Breast epithelium (tissue), 4 donors: Measurements from ENCODE around the gene HYLS1. TPM values are rescaled to one million over a fixed set of nuclear protein-coding genes. Genes with fewer than 3 reads are reported as not detected.

Experiments
- DNase-seq, 2 donors: peaks; one replicate each; pipeline ENCODE4 v3.0.0-alpha.2; 2019; ENCODE audit warnings: low spot score in 2 of 2
- H3K27ac ChIP-seq, 2 donors: fragments of 200-600 bp; sonication (generic) in 1 of 2; one replicate each; pipeline ENCODE4 v1.5.1; 2016 to 2019; ENCODE audit warnings: mild to moderate bottlenecking in 1 of 2
- H3K27me3 ChIP-seq, 2 donors: fragments of 200-600 bp; sonication (generic) in 1 of 2; one replicate each; pipeline versions ENCODE4 v1.5.1 to v1.6.0; 2017 to 2019; ENCODE audit warnings: control low read depth in 1 of 2, mild to moderate bottlenecking in 1 of 2
- H3K36me3 ChIP-seq: fragments of 200-600 bp; one replicate; pipeline ENCODE4 v1.5.1; 2019
- H3K4me1 ChIP-seq, 2 donors: fragments of 200-600 bp; sonication (generic); one replicate each; pipeline ENCODE4 v1.5.1; 2016 to 2019; ENCODE audit warnings: control low read depth in 1 of 2
- H3K4me3 ChIP-seq, 3 donors: fragments of 200-600 bp; sonication (generic); 1 replicate in 2 of 3; 2 replicates in 1 of 3; pipeline ENCODE4 v1.5.1; 2016 to 2019; ENCODE audit warnings: mild to moderate bottlenecking in 3 of 3, moderate library complexity in 2 of 3
- H3K9me3 ChIP-seq, 2 donors: fragments of 200-600 bp; sonication (generic) in 1 of 2; one replicate each; pipeline ENCODE4 v1.5.1; 2016 to 2019; ENCODE audit warnings: control low read depth in 1 of 2
- POLR2A ChIP-seq: fragments of 450-650 bp; IDR thresholded peaks from one replicate; pipeline ENCODE4 v1.6.1; 2016; ENCODE audit warnings: antibody characterized with exemption, mild to moderate bottlenecking, moderate library complexity
- POLR2AphosphoS5 ChIP-seq, 3 donors: sonication (generic); formaldehyde crosslinking; IDR thresholded peaks; one replicate each; pipeline ENCODE4 v1.6.1; 2017; ENCODE audit warnings: antibody characterized with exemption in 3 of 3
- intact Hi-C: fragments of 100-400 bp; cut with DNase I; formaldehyde crosslinking; loops from one replicate; pipeline ENCODE4 v1.15.1; 2023; ENCODE audit warnings: low total_unique reads
- total RNA-seq, 3 donors: library from RNA; depleted of rRNA; stranded (reverse); fragments of >200 nt; gene quantifications; one replicate each; pipeline ENCODE4 v1.1.0, GENCODE V29; 2016
- TF ChIP-seq, protein P1 (sequence below), 3 donors: fragments of 450-650 bp; IDR thresholded peaks; one replicate each; pipeline ENCODE4 v1.5.1; 2016 to 2017; ENCODE audit warnings: antibody characterized with exemption in 3 of 3, mild to moderate bottlenecking in 3 of 3, moderate library complexity in 3 of 3

Gene HYLS1
- total RNA-seq, 3 donors from 2014 or later: 2.7 to 6.9 (median 3.6) TPM

DNA sequence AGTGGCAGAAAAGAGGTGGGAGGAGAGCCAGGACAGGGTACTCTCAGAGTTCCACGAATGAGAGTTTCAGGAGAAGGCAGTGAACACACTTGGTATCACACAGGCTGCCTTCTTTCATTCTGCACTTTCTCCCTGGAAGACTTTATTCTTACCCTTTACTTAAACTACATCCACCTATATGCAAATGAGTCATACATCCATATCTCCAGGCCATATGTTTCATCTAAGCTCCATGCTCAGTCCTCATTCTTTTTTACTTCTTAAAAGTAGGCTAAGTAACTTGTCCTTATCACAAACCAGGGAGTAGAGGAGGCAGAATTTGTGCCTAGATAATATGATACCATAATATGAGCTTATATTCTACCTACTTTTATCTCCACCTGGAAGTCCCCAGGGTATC lies 6.2 kb upstream of the HYLS1 start:
- Histone ChIP-seq H3K4me1 (no peaks in the 10 kb centered on the region), H3K4me3 (no peak overlapping the region), H3K9me3 (no peaks in the 10 kb centered on the region), H3K36me3 (no peaks in the 10 kb centered on the region), H3K27ac (no peak overlapping the region), H3K27me3 (no peaks in the 10 kb centered on the region)
- no peak for TF ChIP-seq POLR2A
- TF ChIP-seq POLR2AphosphoS5 (IDR thresholded peaks at IDR 0.05): no peak
- TF ChIP-seq, protein P1, sequence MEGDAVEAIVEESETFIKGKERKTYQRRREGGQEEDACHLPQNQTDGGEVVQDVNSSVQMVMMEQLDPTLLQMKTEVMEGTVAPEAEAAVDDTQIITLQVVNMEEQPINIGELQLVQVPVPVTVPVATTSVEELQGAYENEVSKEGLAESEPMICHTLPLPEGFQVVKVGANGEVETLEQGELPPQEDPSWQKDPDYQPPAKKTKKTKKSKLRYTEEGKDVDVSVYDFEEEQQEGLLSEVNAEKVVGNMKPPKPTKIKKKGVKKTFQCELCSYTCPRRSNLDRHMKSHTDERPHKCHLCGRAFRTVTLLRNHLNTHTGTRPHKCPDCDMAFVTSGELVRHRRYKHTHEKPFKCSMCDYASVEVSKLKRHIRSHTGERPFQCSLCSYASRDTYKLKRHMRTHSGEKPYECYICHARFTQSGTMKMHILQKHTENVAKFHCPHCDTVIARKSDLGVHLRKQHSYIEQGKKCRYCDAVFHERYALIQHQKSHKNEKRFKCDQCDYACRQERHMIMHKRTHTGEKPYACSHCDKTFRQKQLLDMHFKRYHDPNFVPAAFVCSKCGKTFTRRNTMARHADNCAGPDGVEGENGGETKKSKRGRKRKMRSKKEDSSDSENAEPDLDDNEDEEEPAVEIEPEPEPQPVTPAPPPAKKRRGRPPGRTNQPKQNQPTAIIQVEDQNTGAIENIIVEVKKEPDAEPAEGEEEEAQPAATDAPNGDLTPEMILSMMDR (IDR thresholded peaks at IDR 0.05): no peak
- intact Hi-C loops: no loop called here
- no peak for DNase-seq

DNA sequence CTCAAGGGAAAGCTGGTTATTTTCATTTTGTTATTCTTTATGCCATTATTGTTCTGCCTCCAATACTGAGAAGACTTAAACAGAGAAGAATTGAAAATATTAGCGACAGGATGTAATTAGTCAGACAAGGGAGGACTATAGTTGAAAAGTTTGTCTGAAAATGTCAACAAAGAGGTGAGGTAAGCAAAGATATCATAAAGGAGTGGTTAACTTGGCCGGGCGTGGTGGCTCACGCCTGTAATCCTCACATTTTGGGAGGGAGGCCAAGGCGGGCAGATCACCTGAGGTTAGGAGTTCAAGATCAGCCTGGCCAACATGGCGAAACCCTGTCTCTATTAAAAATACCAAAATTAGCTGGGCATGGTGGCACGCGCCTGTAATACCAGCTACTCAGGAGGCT lies 4.1 kb upstream of the HYLS1 start:
- Histone ChIP-seq H3K27me3 (no peaks in the 10 kb centered on the region), H3K36me3 (no peaks in the 10 kb centered on the region), H3K4me1 (no peaks in the 10 kb centered on the region), H3K4me3 (no peak overlapping the region), H3K27ac (no peak overlapping the region), H3K9me3 (no peaks in the 10 kb centered on the region)
- intact Hi-C loops: no loop called here
- no peak for DNase-seq
- no peak for TF ChIP-seq POLR2A
- no peak for TF ChIP-seq POLR2AphosphoS5 (IDR thresholded peaks at IDR 0.05)
- TF ChIP-seq, protein P1 (IDR thresholded peaks at IDR 0.05): no peak

DNA sequence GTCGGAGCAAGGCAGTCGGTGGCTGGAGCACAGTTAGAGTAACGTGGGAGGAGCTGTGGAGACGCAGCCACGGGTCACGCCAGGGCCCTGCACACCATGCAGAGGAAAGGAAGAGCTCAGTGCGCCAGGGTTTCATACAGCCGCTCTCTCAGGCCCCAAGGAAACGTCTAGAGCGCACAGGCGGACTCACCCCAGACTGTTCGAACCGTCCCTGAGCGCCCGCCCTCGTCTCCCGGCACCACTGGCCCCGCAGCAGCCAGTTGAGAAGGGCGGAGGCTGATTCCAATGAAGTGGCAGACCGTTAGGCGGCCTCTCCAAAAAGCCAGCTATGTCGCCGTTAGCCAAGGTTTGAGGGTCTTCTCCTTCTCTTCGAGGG lies 483 bp upstream of the HYLS1 start:
- intact Hi-C loops: no loop called here
- H3K4me3 ChIP-seq: peak overlapping the region; percentile 61 to 77 (median 76)
- no peaks in the 10 kb centered on the region for H3K36me3 ChIP-seq
- peak overlapping the region; percentile 87 to 90 for H3K27ac ChIP-seq
- peak in 1 of 2 donors; percentile 30 for DNase-seq
- no peaks in the 10 kb centered on the region for H3K27me3 ChIP-seq
- no peaks in the 10 kb centered on the region for H3K9me3 ChIP-seq
- TF ChIP-seq POLR2AphosphoS5 (IDR thresholded peaks at IDR 0.05): no peak
- TF ChIP-seq, protein P1 (IDR thresholded peaks at IDR 0.05): no peak
- TF ChIP-seq POLR2A: no peak
- no peaks in the 10 kb centered on the region for H3K4me1 ChIP-seq

DNA sequence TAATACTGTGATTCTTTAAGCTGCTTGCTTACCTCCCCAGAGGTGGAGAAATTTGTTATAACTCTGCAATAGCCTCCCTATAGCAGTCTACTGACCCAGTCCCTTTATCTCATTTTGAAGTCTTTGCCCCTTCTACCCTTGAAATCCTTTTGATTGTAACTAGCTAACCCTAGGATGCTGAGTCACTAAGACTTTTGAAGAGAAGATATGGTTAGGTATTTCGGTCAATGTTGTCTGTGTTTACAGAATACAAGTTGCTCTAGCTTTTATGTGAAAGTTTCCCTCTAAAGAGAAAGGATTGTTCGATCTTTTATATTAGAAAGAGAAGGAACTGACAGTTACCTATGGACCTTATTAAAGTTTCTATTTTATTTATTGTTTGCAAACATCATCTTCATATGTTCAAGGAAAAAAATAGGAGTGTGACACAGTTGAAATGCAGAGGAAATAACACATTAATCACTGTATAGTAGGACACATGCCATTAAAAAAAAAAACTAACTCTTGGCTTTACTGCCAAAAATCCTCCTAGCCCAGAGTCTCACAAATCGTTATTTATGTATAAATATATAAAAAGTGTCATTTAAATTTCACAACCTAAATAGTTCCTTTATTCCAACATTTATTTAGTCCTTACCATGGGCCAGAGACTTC lies 3.1 kb downstream of the HYLS1 start:
- no peak for DNase-seq
- TF ChIP-seq POLR2AphosphoS5 (IDR thresholded peaks at IDR 0.05): no peak
- TF ChIP-seq POLR2A: no peak

DNA sequence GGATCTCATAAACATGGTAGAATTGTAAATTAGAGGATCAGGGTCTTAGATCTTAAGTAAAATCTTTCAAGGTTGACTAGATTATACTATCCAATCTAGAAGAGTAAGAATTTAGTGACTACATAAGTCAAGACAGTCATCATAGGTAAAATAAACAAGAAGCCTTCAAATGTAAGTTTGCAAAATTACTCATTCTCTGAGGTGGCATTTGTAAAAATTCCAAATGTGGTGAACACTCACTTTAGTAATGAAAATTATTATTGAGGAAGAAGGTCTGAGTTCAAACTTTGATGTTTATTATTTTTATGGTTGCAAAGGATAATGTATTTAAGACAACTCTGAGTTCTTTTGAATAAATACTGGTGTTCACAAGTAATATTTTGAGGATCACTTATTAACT lies 4.6 kb downstream of the HYLS1 start:
- Histone ChIP-seq H3K9me3 (no peaks in the 10 kb centered on the region), H3K27ac (no peak overlapping the region), H3K36me3 (no peaks in the 10 kb centered on the region), H3K27me3 (no peaks in the 10 kb centered on the region), H3K4me1 (no peaks in the 10 kb centered on the region), H3K4me3 (no peak overlapping the region)
- intact Hi-C loops: no loop called here
- TF ChIP-seq, protein P1 (IDR thresholded peaks at IDR 0.05): no peak
- TF ChIP-seq POLR2A: no peak
- DNase-seq: no peak

More for the DNA sequence above, 3.1 kb downstream of the HYLS1 start:
- Histone ChIP-seq H3K4me1 (no peaks in the 10 kb centered on the region), H3K27me3 (no peaks in the 10 kb centered on the region), H3K27ac (no peak overlapping the region), H3K36me3 (no peaks in the 10 kb centered on the region), H3K4me3 (no peak overlapping the region), H3K9me3 (no peaks in the 10 kb centered on the region)
- intact Hi-C loops: no loop called here

DNA sequence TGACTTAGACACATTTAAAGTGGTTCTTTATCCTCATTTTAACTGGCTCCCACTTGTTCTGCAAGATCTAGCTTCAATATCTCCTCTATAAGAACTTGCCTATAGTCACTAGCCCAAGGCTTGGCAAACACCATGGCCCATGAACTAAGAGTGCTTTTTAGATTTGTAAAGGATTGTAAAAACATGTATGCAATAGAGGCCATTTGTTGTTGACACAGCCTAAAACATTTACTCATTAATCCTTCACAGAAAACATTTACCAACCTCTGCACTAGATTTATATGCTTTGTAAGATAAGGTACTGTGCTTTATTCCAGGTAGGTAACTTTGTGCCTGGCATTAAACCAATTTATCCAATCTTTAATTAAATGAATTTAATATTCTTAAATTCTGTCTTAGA lies 5.5 kb downstream of the HYLS1 start:
- intact Hi-C loops: no loop called here
- no peak for TF ChIP-seq POLR2A
- TF ChIP-seq, protein P1 (IDR thresholded peaks at IDR 0.05): no peak
- TF ChIP-seq POLR2AphosphoS5 (IDR thresholded peaks at IDR 0.05): no peak
- no peak overlapping the region for H3K27ac ChIP-seq

More for the DNA sequence above, 5.5 kb downstream of the HYLS1 start:
- no peaks in the 10 kb centered on the region for H3K4me1 ChIP-seq
- H3K27me3 ChIP-seq: no peaks in the 10 kb centered on the region
- H3K9me3 ChIP-seq: no peaks in the 10 kb centered on the region
- no peak overlapping the region for H3K4me3 ChIP-seq
- DNase-seq: no peak
- no peaks in the 10 kb centered on the region for H3K36me3 ChIP-seq
